Cardiac muscle cell (in vitro differentiated cells and primary cell): ENCODE results near the gene SLCO1A2. TPM values are rescaled to one million over a fixed set of nuclear protein-coding genes. Genes with fewer than 3 reads are reported as not detected.

Source experiments
- DNase-seq, 2 donors: peaks; one replicate each; pipeline versions ENCODE4 v3.0.0 to v3.0.0-alpha.2; 2010 to 2017; ENCODE audit warnings: low read depth in 1 of 2, low spot score in 1 of 2
- H3K27ac ChIP-seq: fragments of 200-600 bp; sonication (generic); 2 replicates; pipeline ENCODE4 v1.5.1; 2016
- H3K27me3 ChIP-seq: fragments of 200-600 bp; sonication (generic); 2 replicates; pipeline ENCODE4 v1.6.0; 2016; ENCODE audit warnings: control low read depth
- H3K36me3 ChIP-seq: fragments of 200-600 bp; sonication (generic); 2 replicates; pipeline ENCODE4 v1.5.1; 2016; ENCODE audit warnings: control low read depth
- H3K4me1 ChIP-seq: fragments of 200-600 bp; sonication (generic); 2 replicates; pipeline ENCODE4 v1.8.1; 2017; ENCODE audit warnings: low read depth, mild to moderate bottlenecking, mixed run types
- H3K4me3 ChIP-seq: fragments of 200-600 bp; sonication (generic); 2 replicates; pipeline ENCODE4 v1.5.1; 2016; ENCODE audit warnings: mild to moderate bottlenecking
- H3K9me3 ChIP-seq: fragments of 200-600 bp; sonication (generic); 2 replicates; pipeline ENCODE4 v1.5.1; 2017; ENCODE audit warnings: low read depth, mild to moderate bottlenecking, control low read depth
- polyA plus RNA-seq: library from polyadenylated mRNA; unstranded; fragments of >200 nt; fragmentation: Nextera tagmentation; extraction: Ambion mirVana; gene quantifications from 2 replicates; pipeline ENCODE4 v1.2.1, GENCODE V29; 2016
- total RNA-seq: library from RNA; depleted of rRNA; stranded (reverse); fragments of >200 nt; gene quantifications from 2 replicates; pipeline ENCODE4 v1.2.3, GENCODE V29; 2016
- TF ChIP-seq, protein P1 (sequence below): IDR thresholded peaks from 2 replicates; pipeline ENCODE4 v1.5.1; 2012; ENCODE audit warnings: low read depth, mild to moderate bottlenecking, low read length

Gene SLCO1A2
- total and polyA plus RNA-seq, 2 experiments from 2014 or later, result 1.8 to 1.9 TPM

DNA sequence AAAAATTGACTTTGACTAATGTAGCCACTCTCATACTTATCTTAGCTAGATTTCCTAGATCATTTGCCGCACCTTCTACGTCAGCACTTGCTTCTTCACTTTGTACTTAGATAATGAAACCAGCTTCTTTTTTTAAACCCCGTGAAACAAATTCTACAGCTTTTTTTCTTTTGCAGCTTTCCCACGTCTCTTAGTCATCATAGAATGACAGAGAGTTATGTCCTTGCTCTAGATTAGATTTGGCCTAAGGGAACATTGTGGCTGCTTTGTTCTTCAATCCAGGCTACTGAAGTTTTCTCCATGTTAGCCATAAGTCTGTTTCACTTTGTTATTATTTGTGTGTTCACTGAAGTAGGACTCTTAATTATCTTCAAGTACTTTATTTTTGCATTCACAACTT, 94.9 kb downstream of the SLCO1A2 start:
- TF ChIP-seq, protein P1, sequence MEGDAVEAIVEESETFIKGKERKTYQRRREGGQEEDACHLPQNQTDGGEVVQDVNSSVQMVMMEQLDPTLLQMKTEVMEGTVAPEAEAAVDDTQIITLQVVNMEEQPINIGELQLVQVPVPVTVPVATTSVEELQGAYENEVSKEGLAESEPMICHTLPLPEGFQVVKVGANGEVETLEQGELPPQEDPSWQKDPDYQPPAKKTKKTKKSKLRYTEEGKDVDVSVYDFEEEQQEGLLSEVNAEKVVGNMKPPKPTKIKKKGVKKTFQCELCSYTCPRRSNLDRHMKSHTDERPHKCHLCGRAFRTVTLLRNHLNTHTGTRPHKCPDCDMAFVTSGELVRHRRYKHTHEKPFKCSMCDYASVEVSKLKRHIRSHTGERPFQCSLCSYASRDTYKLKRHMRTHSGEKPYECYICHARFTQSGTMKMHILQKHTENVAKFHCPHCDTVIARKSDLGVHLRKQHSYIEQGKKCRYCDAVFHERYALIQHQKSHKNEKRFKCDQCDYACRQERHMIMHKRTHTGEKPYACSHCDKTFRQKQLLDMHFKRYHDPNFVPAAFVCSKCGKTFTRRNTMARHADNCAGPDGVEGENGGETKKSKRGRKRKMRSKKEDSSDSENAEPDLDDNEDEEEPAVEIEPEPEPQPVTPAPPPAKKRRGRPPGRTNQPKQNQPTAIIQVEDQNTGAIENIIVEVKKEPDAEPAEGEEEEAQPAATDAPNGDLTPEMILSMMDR, result no peak
- Histone ChIP-seq H3K4me1 (peaks cover 6% of the 10 kb centered on the region), H3K27ac (no peak overlapping the region), H3K27me3 (no peaks in the 10 kb centered on the region), H3K36me3 (no peaks in the 10 kb centered on the region), H3K4me3 (no peak overlapping the region), H3K9me3 (no peaks in the 10 kb centered on the region)
- DNase-seq, result peak in 1 of 2 donors; percentile 0

DNA sequence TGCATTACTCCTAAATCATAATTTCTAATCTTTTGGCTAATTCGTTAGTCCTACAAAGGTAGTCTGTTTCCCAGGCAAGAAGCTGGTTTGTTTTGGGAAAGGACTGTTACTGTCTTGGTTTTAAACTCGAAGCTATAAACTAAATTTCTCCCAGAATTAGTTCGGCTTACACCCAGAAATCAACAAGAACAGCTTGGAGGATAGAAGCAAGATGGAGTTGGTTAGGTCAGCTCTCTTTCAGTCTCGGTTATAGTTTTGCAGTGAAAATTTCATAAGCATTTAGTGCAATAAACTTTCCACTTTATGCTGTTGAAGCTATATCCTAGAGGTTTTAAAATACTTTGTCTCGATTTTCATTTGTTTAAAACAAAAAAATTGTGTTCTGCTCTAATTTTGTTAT, 100.3 kb downstream of the SLCO1A2 start:
- no peak overlapping the region for H3K4me3 ChIP-seq
- no peaks in the 10 kb centered on the region for H3K9me3 ChIP-seq
- no peak overlapping the region for H3K27ac ChIP-seq
- H3K4me1 ChIP-seq, result no peaks in the 10 kb centered on the region
- DNase-seq, result no peak
- no peaks in the 10 kb centered on the region for H3K36me3 ChIP-seq
- H3K27me3 ChIP-seq, result no peaks in the 10 kb centered on the region
- TF ChIP-seq, protein P1, result no peak

DNA sequence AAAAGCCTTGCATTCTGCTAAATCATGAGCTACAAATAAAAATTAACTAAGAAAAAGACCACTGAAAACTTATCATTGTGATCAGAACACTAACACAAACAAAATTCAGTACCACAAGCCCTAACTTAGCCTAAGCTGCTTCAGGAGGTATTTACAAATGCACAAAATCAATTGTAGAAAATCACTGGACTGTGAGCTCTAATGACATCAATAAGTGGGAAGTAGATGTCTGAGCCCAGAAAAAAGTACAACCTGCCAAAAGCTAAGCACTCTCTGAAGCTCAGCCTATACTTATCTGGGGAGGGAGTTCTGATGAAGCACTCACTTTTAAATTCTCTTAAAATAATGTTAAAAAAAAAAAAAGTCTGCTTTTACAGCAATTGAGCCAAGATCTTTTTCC, 110.8 kb downstream of the SLCO1A2 start:
- Histone ChIP-seq H3K27ac (no peak overlapping the region), H3K36me3 (no peaks in the 10 kb centered on the region), H3K9me3 (no peaks in the 10 kb centered on the region), H3K4me3 (no peak overlapping the region), H3K27me3 (no peaks in the 10 kb centered on the region), H3K4me1 (no peaks in the 10 kb centered on the region)
- TF ChIP-seq, protein P1, result no peak
- DNase-seq, result no peak

DNA sequence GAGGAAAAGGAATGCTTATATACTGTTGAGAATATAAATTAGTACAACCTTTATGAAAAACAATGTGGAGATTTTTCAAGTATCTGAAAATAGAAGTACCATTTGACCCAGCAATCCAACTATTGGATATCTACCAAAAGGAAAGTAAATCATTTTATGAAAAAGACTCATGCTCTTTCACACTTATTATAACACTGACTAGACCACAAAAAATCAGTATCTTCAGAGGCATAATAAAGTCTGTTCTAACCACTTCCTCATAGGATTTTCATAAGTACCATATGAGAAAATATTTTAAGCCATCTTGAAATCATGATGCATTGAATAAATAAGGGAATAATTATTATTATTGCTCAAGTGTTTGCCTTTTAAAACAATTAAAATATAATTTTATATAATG, 112.9 kb downstream of the SLCO1A2 start:
- DNase-seq, result no peak
- H3K27me3 ChIP-seq, result no peaks in the 10 kb centered on the region
- no peaks in the 10 kb centered on the region for H3K36me3 ChIP-seq
- no peaks in the 10 kb centered on the region for H3K9me3 ChIP-seq
- H3K4me1 ChIP-seq, result no peaks in the 10 kb centered on the region
- H3K4me3 ChIP-seq, result no peak overlapping the region
- TF ChIP-seq, protein P1, result no peak
- no peak overlapping the region for H3K27ac ChIP-seq

DNA sequence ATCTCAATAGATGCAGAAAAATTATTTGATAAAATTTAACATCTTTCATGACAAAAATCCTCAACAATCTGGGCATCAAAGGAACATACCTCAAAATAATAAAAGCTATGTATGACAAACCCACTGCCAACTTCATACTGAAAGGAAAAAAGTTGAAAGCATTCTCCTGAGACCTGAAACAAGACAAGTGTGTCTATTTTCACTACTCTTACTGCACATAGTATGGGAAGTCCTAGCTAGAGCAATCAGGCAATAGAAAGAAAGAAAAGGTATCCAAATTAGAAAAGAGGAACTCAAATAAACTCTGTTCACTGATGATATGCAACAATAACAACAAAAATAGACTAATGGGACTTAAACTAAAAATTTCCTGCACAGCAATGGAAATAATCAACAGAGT, 113.6 kb downstream of the SLCO1A2 start:
- no peaks in the 10 kb centered on the region for H3K36me3 ChIP-seq
- no peak overlapping the region for H3K27ac ChIP-seq
- no peaks in the 10 kb centered on the region for H3K9me3 ChIP-seq
- H3K4me3 ChIP-seq, result no peak overlapping the region
- H3K27me3 ChIP-seq, result no peaks in the 10 kb centered on the region
- TF ChIP-seq, protein P1, result no peak
- DNase-seq, result no peak
- no peaks in the 10 kb centered on the region for H3K4me1 ChIP-seq

DNA sequence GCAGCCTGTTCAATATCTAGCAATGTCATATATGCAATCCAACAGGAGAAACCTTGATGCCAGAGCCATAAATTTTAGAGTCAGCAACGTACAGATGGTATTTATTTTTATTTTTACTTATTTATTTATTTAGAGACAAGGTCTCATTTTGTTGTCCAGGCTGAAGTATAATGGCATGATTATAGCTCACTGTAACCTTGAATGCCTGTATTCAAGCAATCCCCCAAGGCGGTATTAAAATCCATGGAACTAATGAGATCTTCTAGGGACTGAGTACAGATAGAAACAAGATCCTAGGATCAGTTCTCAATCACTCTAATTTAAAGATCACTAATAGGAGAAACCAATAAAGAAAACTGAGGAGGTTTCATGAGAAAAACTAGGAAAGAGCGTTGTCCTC, 114.5 kb downstream of the SLCO1A2 start:
- TF ChIP-seq, protein P1, result no peak
- no peaks in the 10 kb centered on the region for H3K27me3 ChIP-seq

More for the DNA sequence above, 114.5 kb downstream of the SLCO1A2 start:
- Histone ChIP-seq H3K9me3 (no peaks in the 10 kb centered on the region), H3K4me1 (no peaks in the 10 kb centered on the region), H3K27ac (no peak overlapping the region), H3K4me3 (no peak overlapping the region), H3K36me3 (no peaks in the 10 kb centered on the region)
- DNase-seq, result no peak
